Measurements from ENCODE around the gene JADE2.

The JADE2 gene

DNA sequence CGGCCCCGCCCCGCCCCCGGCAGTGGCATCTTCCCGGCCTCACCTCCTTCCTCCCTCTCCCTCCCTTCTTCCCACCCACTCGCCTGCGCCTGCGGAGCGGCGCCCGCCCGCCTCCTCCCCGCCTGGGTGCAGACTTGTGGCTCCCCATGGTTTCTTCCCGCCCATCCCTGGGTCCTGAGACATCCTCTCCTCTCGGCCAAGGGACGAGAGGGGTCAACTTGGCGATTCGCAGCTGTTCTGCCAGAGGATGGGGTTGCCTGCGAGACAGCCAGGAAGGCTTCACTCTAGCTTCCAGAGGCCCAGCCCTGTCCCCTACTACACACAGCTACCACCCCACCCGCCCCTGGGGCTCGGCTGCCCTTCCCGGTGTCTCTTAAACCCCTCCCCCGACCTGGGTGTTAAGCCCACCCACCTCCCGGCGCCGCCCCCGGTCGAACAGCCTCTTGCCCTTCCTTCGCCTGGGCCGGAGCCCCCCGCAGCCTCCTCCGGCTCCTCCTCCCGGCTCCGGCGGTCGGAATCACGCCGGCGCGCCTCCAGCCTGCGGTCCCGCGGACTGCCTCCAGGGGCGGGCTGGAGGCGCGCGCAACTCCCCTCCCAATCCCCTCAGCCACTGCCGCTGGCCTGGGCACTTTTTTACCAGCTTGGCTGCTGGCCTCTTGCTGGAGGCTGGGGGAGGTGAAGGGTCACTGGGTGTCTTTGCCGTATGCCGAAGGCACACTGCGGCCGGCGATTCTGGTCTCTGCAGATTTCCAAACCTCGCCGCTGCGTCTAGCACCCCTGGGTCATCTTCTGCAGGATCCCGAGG is 1.9 kb downstream of the JADE2 start:
- Histone ChIP-seq H3K9me2 (replicated peaks; ENCODE audit: control insufficient read depth, low read length) (no peaks in the 10 kb centered on the region), H3K9me3 (ENCODE audit: control insufficient read depth, insufficient read depth, low read length) (no peaks in the 10 kb centered on the region), H3K36me3 (ENCODE audit: control insufficient read depth, low read length) (peaks cover 4% of the 10 kb centered on the region), H3K27ac (ENCODE audit: low read depth, low read length) (peak overlapping the region; percentile 85), H4K20me1 (ENCODE audit: control insufficient read depth, insufficient read depth, low read depth, low read length) (no peaks in the 10 kb centered on the region; the same call in 1 of the 2 replicates), H3K27me3 (ENCODE audit: control insufficient read depth, low read length) (no peaks in the 10 kb centered on the region), H3K4me1 (ENCODE audit: control insufficient read depth, low read length) (peaks cover 13% of the 10 kb centered on the region), H3F3A (ENCODE audit: control insufficient read depth, insufficient read depth) (peaks cover 12% of the 10 kb centered on the region), H3K4me2 (ENCODE audit: low read length) (peak overlapping the region; percentile 79), H3K79me2 (ENCODE audit: control insufficient read depth, low read length) (peaks cover 58% of the 10 kb centered on the region), H3K4me3 (ENCODE audit: low read length) (peak overlapping the region; percentile 93)
- no peak for TF ChIP-seq EZH2phosphoT487 (IDR thresholded peaks at IDR 0.05; ENCODE audit: borderline replicate concordance, low read length)
- TF ChIP-seq, protein P1, sequence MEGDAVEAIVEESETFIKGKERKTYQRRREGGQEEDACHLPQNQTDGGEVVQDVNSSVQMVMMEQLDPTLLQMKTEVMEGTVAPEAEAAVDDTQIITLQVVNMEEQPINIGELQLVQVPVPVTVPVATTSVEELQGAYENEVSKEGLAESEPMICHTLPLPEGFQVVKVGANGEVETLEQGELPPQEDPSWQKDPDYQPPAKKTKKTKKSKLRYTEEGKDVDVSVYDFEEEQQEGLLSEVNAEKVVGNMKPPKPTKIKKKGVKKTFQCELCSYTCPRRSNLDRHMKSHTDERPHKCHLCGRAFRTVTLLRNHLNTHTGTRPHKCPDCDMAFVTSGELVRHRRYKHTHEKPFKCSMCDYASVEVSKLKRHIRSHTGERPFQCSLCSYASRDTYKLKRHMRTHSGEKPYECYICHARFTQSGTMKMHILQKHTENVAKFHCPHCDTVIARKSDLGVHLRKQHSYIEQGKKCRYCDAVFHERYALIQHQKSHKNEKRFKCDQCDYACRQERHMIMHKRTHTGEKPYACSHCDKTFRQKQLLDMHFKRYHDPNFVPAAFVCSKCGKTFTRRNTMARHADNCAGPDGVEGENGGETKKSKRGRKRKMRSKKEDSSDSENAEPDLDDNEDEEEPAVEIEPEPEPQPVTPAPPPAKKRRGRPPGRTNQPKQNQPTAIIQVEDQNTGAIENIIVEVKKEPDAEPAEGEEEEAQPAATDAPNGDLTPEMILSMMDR (IDR thresholded peaks at IDR 0.05; ENCODE audit: low read depth, low read length, poor library complexity, severe bottlenecking), result peak; percentile 81

GRCh38 chr5:134527961-134528424 is 2.5 kb downstream of the JADE2 start:
- H3K4me2 ChIP-seq (ENCODE audit: low read length), result peak overlapping the region; percentile 79
- H3K4me1 ChIP-seq (ENCODE audit: control insufficient read depth, low read length), result peaks cover 13% of the 10 kb centered on the region
- H3K4me3 ChIP-seq (ENCODE audit: low read length), result peak overlapping the region; percentile 93
- TF ChIP-seq, protein P1 (IDR thresholded peaks at IDR 0.05; ENCODE audit: low read depth, low read length, poor library complexity, severe bottlenecking), result no peak
- TF ChIP-seq EZH2phosphoT487 (IDR thresholded peaks at IDR 0.05; ENCODE audit: borderline replicate concordance, low read length), result no peak
- H4K20me1 ChIP-seq (ENCODE audit: control insufficient read depth, insufficient read depth, low read depth, low read length), result no peaks in the 10 kb centered on the region; the same call in 1 of the 2 replicates
- peaks cover 4% of the 10 kb centered on the region for H3K36me3 ChIP-seq (ENCODE audit: control insufficient read depth, low read length)
- no peaks in the 10 kb centered on the region for H3K27me3 ChIP-seq (ENCODE audit: control insufficient read depth, low read length)
- H3K9me2 ChIP-seq (replicated peaks; ENCODE audit: control insufficient read depth, low read length), result no peaks in the 10 kb centered on the region
- peaks cover 8% of the 10 kb centered on the region for H3F3A ChIP-seq (ENCODE audit: control insufficient read depth, insufficient read depth)
- no peak overlapping the region for H3K27ac ChIP-seq (ENCODE audit: low read depth, low read length)
- H3K79me2 ChIP-seq (ENCODE audit: control insufficient read depth, low read length), result peaks cover 64% of the 10 kb centered on the region
- no peaks in the 10 kb centered on the region for H3K9me3 ChIP-seq (ENCODE audit: control insufficient read depth, insufficient read depth, low read length)

DNA sequence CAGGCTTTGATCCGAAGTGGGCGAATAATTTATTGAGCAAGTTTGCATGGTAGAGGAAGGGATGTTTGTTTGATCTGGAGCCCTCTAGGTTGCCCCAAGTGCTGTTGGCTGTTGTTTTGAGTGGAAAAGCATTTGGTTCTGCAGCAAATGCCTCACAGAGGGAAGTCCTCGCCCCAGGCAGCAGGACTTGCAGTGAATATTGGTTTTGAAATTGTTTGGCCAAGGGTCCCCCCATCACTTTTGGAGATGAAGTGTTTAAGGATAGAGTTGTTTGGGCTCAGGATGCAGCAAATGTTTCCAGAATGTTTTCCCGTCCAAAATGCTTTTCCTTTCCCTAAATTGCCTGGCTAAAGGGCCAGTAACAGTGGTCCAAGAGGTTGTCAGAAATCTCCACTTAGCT is 3.1 kb downstream of the JADE2 start:
- Histone ChIP-seq H3K4me2 (ENCODE audit: low read length) (no peak overlapping the region), H3K36me3 (ENCODE audit: control insufficient read depth, low read length) (peaks cover 4% of the 10 kb centered on the region), H3K9me2 (replicated peaks; ENCODE audit: control insufficient read depth, low read length) (no peaks in the 10 kb centered on the region), H4K20me1 (ENCODE audit: control insufficient read depth, insufficient read depth, low read depth, low read length) (no peaks in the 10 kb centered on the region; the same call in 1 of the 2 replicates), H3K79me2 (ENCODE audit: control insufficient read depth, low read length) (peaks cover 70% of the 10 kb centered on the region), H3F3A (ENCODE audit: control insufficient read depth, insufficient read depth) (peaks cover 3% of the 10 kb centered on the region; the same call in 1 of the 2 replicates), H3K27me3 (ENCODE audit: control insufficient read depth, low read length) (no peaks in the 10 kb centered on the region), H3K9me3 (ENCODE audit: control insufficient read depth, insufficient read depth, low read length) (no peaks in the 10 kb centered on the region), H3K27ac (ENCODE audit: low read depth, low read length) (no peak overlapping the region), H3K4me3 (ENCODE audit: low read length) (no peak overlapping the region), H3K4me1 (ENCODE audit: control insufficient read depth, low read length) (peaks cover 13% of the 10 kb centered on the region)
- TF ChIP-seq, protein P1 (IDR thresholded peaks at IDR 0.05; ENCODE audit: low read depth, low read length, poor library complexity, severe bottlenecking), result no peak
- no peak for TF ChIP-seq EZH2phosphoT487 (IDR thresholded peaks at IDR 0.05; ENCODE audit: borderline replicate concordance, low read length)

Measured in DOHH2 (cell line).